Neural progenitor cell (in vitro differentiated cells): ENCODE measurements around the gene PLCH2. TPM values are rescaled to one million over a fixed set of nuclear protein-coding genes. Genes with fewer than 3 reads are reported as not detected.

Experiments used
- DNase-seq: peaks from one replicate; pipeline ENCODE4 v3.0.0-alpha.2; 2016; ENCODE audit warnings: low spot score
- H2AFZ ChIP-seq: fragments of 200-600 bp; sonication (generic); replicated peaks from 2 replicates; pipeline ENCODE4 v1.6.1; 2016; ENCODE audit warnings: antibody characterized with exemption
- H3F3A ChIP-seq: fragments of 200-600 bp; sonication (generic); 2 replicates; pipeline ENCODE4 v1.6.1; 2016; ENCODE audit warnings: antibody characterized with exemption, low read depth
- H3K27ac ChIP-seq: fragments of 200-600 bp; sonication (generic); 2 replicates; pipeline ENCODE4 v1.5.1; 2016; ENCODE audit warnings: mild to moderate bottlenecking
- H3K27me3 ChIP-seq: fragments of 200-600 bp; sonication (generic); 2 replicates; pipeline ENCODE4 v1.6.1; 2016; ENCODE audit warnings: mild to moderate bottlenecking, moderate library complexity
- H3K36me3 ChIP-seq: fragments of 200-600 bp; sonication (generic); 2 replicates; pipeline ENCODE4 v1.5.1; 2016
- H3K4me1 ChIP-seq: fragments of 200-600 bp; sonication (generic); 2 replicates; pipeline ENCODE4 v1.6.1; 2016; ENCODE audit warnings: mixed run types
- H3K4me2 ChIP-seq: fragments of 200-600 bp; sonication (generic); 2 replicates; pipeline ENCODE4 v1.6.1; 2016
- H3K4me3 ChIP-seq: fragments of 200-600 bp; sonication (generic); 2 replicates; pipeline ENCODE4 v1.5.1; 2016
- H3K79me2 ChIP-seq: fragments of 200-600 bp; sonication (generic); 2 replicates; pipeline ENCODE4 v1.6.1; 2016; ENCODE audit warnings: low read depth
- H3K9ac ChIP-seq: fragments of 200-600 bp; sonication (generic); 2 replicates; pipeline ENCODE4 v1.6.1; 2016
- H3K9me3 ChIP-seq: fragments of 200-600 bp; sonication (generic); 2 replicates; pipeline ENCODE4 v1.5.1; 2016; ENCODE audit warnings: low read depth
- H4K20me1 ChIP-seq: fragments of 200-600 bp; sonication (generic); 2 replicates; pipeline ENCODE4 v1.6.1; 2016; ENCODE audit warnings: low read depth
- H3K27ac Mint-ChIP-seq: 3 replicates; pipeline ENCODE4 v1.8.0; 2021; ENCODE audit warnings: mixed read lengths
- H3K27me3 Mint-ChIP-seq: 2 replicates; pipeline ENCODE4 v1.8.0; 2022; ENCODE audit warnings: low read depth, mild to moderate bottlenecking, inconsistent platforms, moderate library complexity, mixed read lengths; ENCODE audit not compliant: insufficient read depth
- H3K36me3 Mint-ChIP-seq: 3 replicates; pipeline ENCODE4 v1.8.0; 2021; ENCODE audit warnings: mixed read lengths
- H3K4me1 Mint-ChIP-seq: 3 replicates; pipeline ENCODE4 v1.8.0; 2021; ENCODE audit warnings: mixed read lengths
- H3K4me3 Mint-ChIP-seq: 3 replicates; pipeline ENCODE4 v1.8.0; 2021; ENCODE audit warnings: mild to moderate bottlenecking, moderate library complexity, mixed read lengths
- H3K9me3 Mint-ChIP-seq: 3 replicates; pipeline ENCODE4 v1.8.0; 2020; ENCODE audit warnings: mixed read lengths
- EZH2 ChIP-seq: fragments of 200-600 bp; sonication (generic); IDR thresholded peaks from 2 replicates; pipeline ENCODE4 v1.6.1; 2017; ENCODE audit warnings: antibody characterized with exemption, mild to moderate bottlenecking, moderate library complexity
- EZH2phosphoT487 ChIP-seq: fragments of 200-600 bp; sonication (generic); IDR thresholded peaks from 2 replicates; pipeline ENCODE4 v1.6.1; 2017; ENCODE audit warnings: antibody characterized with exemption
- total RNA-seq: library from RNA; depleted of rRNA; stranded (reverse); fragments of >200 nt; gene quantifications from 2 replicates; pipeline ENCODE4 v1.2.3, GENCODE V29; 2015; ENCODE audit warnings: low replicate concordance
- TF ChIP-seq, protein P1 (sequence below): fragments of 200-600 bp; sonication (generic); IDR thresholded peaks from 2 replicates; pipeline ENCODE4 v1.5.1; 2017; ENCODE audit warnings: antibody characterized with exemption, mild to moderate bottlenecking

PLCH2 gene
- total RNA-seq, 1 donor from 2014 or later, result 0.54 TPM

DNA sequence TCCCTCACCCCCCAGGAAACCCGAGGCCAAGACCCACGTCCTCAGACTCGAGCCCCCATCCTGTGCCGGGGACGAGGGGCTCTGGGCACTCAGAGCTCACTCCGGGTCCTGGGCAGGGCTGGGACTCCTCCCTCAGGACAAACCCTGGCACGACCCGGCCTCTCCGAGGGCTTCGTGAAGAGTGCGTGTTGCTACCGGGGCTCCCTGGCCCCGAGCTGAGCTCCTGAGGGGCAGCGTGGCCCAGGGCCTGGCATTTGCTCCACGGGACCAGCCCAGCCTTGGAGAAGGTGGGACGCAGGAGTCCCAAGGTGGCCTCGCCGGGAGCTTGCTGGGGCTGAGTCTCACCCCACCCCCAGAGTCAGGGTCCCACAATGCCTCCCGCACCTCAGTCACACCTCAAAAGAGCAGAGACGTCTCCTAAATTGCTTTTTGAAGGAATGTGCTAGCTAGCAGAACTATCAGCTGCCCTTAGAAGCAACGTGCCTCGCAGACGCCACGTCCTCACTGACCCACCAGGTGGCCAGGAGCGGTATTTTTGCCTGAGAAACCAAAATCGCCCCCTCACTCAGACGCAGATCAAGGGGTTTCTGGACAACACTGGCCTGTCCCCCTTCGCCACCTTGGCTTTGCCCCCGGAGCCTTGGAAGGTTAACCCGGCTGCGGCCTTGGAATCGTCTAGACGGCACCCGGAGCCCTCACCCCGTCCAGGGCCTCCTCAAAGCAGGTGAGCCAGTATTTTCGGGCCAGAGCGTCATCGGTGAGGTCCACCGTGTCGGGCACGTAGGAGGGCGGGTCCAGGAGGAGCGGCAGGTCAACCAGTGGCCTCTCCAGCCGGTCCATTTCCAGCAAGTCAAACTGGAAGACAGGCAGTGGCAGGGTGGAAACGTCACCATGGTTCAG lies 39.0 kb downstream of the PLCH2 start:
- no peak overlapping the region for H3K4me3 ChIP-seq
- DNase-seq, result no peak
- H3K79me2 ChIP-seq, result no peaks in the 10 kb centered on the region
- H3K27me3 ChIP-seq, result no peaks in the 10 kb centered on the region
- Mint-ChIP-seq H3K4me1 (no peaks in the 10 kb centered on the region), H3K4me3 (no peak overlapping the region), H3K36me3 (peaks cover 7% of the 10 kb centered on the region), H3K27ac (no peak overlapping the region), H3K9me3 (no peaks in the 10 kb centered on the region), H3K27me3 (peaks cover 2% of the 10 kb centered on the region)
- H3K27ac ChIP-seq, result no peak overlapping the region
- H2AFZ ChIP-seq, result no peak overlapping the region
- no peaks in the 10 kb centered on the region for H3F3A ChIP-seq
- no peaks in the 10 kb centered on the region for H3K4me1 ChIP-seq
- H3K9ac ChIP-seq, result no peak overlapping the region
- no peak for TF ChIP-seq EZH2phosphoT487
- TF ChIP-seq, protein P1, sequence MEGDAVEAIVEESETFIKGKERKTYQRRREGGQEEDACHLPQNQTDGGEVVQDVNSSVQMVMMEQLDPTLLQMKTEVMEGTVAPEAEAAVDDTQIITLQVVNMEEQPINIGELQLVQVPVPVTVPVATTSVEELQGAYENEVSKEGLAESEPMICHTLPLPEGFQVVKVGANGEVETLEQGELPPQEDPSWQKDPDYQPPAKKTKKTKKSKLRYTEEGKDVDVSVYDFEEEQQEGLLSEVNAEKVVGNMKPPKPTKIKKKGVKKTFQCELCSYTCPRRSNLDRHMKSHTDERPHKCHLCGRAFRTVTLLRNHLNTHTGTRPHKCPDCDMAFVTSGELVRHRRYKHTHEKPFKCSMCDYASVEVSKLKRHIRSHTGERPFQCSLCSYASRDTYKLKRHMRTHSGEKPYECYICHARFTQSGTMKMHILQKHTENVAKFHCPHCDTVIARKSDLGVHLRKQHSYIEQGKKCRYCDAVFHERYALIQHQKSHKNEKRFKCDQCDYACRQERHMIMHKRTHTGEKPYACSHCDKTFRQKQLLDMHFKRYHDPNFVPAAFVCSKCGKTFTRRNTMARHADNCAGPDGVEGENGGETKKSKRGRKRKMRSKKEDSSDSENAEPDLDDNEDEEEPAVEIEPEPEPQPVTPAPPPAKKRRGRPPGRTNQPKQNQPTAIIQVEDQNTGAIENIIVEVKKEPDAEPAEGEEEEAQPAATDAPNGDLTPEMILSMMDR, result peak; percentile 26
- no peaks in the 10 kb centered on the region for H3K9me3 ChIP-seq
- H3K4me2 ChIP-seq, result no peak overlapping the region
- H4K20me1 ChIP-seq, result peaks cover 42% of the 10 kb centered on the region
- H3K36me3 ChIP-seq, result no peaks in the 10 kb centered on the region

DNA sequence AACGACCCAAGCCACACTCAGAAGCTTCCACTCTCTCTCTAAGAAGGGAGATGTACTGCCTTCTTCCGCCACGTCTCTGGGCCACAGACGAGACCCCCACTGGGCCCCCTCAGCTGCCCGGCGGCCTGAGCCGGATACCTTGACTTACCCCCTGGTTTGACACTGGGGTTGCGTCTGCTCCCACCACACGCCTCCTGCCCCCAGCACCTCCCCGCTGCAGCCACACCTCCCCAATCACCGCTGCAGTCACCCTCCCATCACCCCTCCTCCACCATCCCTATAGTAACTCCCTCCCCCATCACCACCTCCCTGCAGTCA lies 39.6 kb downstream of the PLCH2 start:
- no peak overlapping the region for H3K4me3 ChIP-seq
- DNase-seq, result no peak
- Mint-ChIP-seq H3K27ac (no peak overlapping the region), H3K9me3 (no peaks in the 10 kb centered on the region), H3K27me3 (peaks cover 2% of the 10 kb centered on the region), H3K4me1 (no peaks in the 10 kb centered on the region), H3K36me3 (peaks cover 9% of the 10 kb centered on the region), H3K4me3 (no peak overlapping the region)
- H2AFZ ChIP-seq, result no peak overlapping the region
- TF ChIP-seq EZH2 (no peak), EZH2phosphoT487 (no peak)
- TF ChIP-seq, protein P1, result no peak
- H3K4me1 ChIP-seq, result no peaks in the 10 kb centered on the region
- no peaks in the 10 kb centered on the region for H3K36me3 ChIP-seq
- no peaks in the 10 kb centered on the region for H3K9me3 ChIP-seq
- H3K4me2 ChIP-seq, result no peak overlapping the region
- no peaks in the 10 kb centered on the region for H3F3A ChIP-seq
- H3K27ac ChIP-seq, result no peak overlapping the region
- H3K27me3 ChIP-seq, result no peaks in the 10 kb centered on the region
- no peak overlapping the region for H3K9ac ChIP-seq
- H4K20me1 ChIP-seq, result peaks cover 42% of the 10 kb centered on the region
- no peaks in the 10 kb centered on the region for H3K79me2 ChIP-seq

DNA sequence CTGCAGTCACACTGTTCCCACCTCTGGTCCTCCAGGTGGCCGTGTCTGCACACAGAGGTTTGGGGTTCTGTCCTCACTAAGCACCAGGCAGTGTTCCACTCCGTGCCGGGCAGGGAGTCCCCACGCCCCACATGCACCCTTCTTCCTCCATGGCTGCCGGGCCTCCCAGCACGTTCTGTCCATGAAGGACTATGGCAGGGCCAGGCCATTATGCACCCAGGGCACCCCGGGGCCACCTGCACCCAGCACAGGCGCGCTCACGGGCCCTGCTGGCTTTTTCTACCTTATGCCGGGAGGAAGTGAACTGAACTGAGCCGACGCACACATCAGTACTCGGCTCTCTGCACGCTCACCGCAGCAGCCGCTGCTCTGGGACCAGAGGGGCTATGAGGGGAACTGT lies 40.0 kb downstream of the PLCH2 start:
- no peaks in the 10 kb centered on the region for H3K27me3 ChIP-seq
- peaks cover 47% of the 10 kb centered on the region for H4K20me1 ChIP-seq
- H3K4me3 Mint-ChIP-seq, result no peak overlapping the region
- H2AFZ ChIP-seq, result no peak overlapping the region
- H3K4me1 ChIP-seq, result no peaks in the 10 kb centered on the region
- no peaks in the 10 kb centered on the region for H3F3A ChIP-seq
- H3K36me3 Mint-ChIP-seq, result peaks cover 14% of the 10 kb centered on the region
- H3K9me3 ChIP-seq, result no peaks in the 10 kb centered on the region
- H3K4me2 ChIP-seq, result no peak overlapping the region
- no peaks in the 10 kb centered on the region for H3K36me3 ChIP-seq
- H3K4me3 ChIP-seq, result no peak overlapping the region
- no peak overlapping the region for H3K9ac ChIP-seq
- peaks cover 2% of the 10 kb centered on the region for H3K27me3 Mint-ChIP-seq
- H3K27ac Mint-ChIP-seq, result no peak overlapping the region
- H3K79me2 ChIP-seq, result no peaks in the 10 kb centered on the region
- no peak for DNase-seq
- TF ChIP-seq EZH2 (no peak), EZH2phosphoT487 (no peak)
- TF ChIP-seq, protein P1, result no peak
- H3K27ac ChIP-seq, result no peak overlapping the region
- H3K4me1 Mint-ChIP-seq, result peaks cover 2% of the 10 kb centered on the region
- H3K9me3 Mint-ChIP-seq, result no peaks in the 10 kb centered on the region
